A549 (cell line): ENCODE data around the gene TRMT44. TPM values are rescaled to one million over a fixed set of nuclear protein-coding genes. Genes with fewer than 3 reads are reported as not detected.

Experiments used
- ATAC-seq, 2 experiments: fragments of 200-7000 bp in 1 of 2; fragments of >200 bp in 1 of 2; cut with Nextera tagmentation in 1 of 2; cut with Tn5 transposase in 1 of 2; 3 replicates each; pipeline versions ENCODE4 v1.8.0 to v1.9.1; 2018 to 2020; ENCODE audit warnings: mild to moderate bottlenecking in 1 of 2, moderate library complexity in 1 of 2
- CTCF ChIA-PET: fragments of 300-600 bp; sonication (Branson Sonifier 250); formaldehyde crosslinking; extraction: SDS; loops from one replicate; lab custom pipeline; 2021; ENCODE audit warnings: antibody characterized with exemption, inconsistent platforms; lab: Yijun Ruan, JAX
- POLR2A ChIA-PET: fragments of 350-600 bp; formaldehyde crosslinking; extraction: SDS; loops from one replicate; lab custom pipeline; 2021; ENCODE audit warnings: antibody characterized with exemption, inconsistent platforms; lab: Yijun Ruan, JAX
- DNase-seq, 2 experiments: peaks; one replicate each; pipeline versions ENCODE4 v3.0.0 to v3.0.0-alpha.2; 2011 to 2016; ENCODE audit warnings: low read depth in 1 of 2, low spot score in 1 of 2
- FAIRE-seq: peaks from 2 replicates; lab custom pipeline; 2011; peaks lifted over from hg19 to GRCh38; lab: Jason Lieb, UNC
- H3K27ac ChIP-seq, 2 experiments: fragments of >200 bp; sonication (Bioruptor Twin); formaldehyde crosslinking; 3 replicates each; pipeline ENCODE4 v1.5.1; 2016 to 2017
- H3K4me1 ChIP-seq: fragments of >200 bp; sonication (Bioruptor Twin); formaldehyde crosslinking; 3 replicates; pipeline ENCODE4 v1.6.1; 2016
- H3K4me2 ChIP-seq: fragments of >200 bp; sonication (Bioruptor Twin); formaldehyde crosslinking; 3 replicates; pipeline ENCODE4 v1.6.1; 2016
- H3K4me3 ChIP-seq: fragments of >200 bp; sonication (Bioruptor Twin); formaldehyde crosslinking; 3 replicates; pipeline ENCODE4 v1.5.1; 2016
- H3K9me3 ChIP-seq: fragments of >200 bp; sonication (Bioruptor Twin); formaldehyde crosslinking; 3 replicates; pipeline ENCODE4 v1.6.1; 2016
- BCL3 ChIP-seq: fragments of >200 bp; sonication (Bioruptor Twin); formaldehyde crosslinking; IDR thresholded peaks from 3 replicates; pipeline ENCODE4 v1.6.1; 2016
- CBX2 ChIP-seq: fragments of 200-600 bp; sonication (generic); IDR thresholded peaks from 2 replicates; pipeline ENCODE4 v1.6.1; 2016; ENCODE audit warnings: low read depth, mild to moderate bottlenecking, borderline replicate concordance
- CEBPB ChIP-seq, 2 experiments: fragments of >200 bp in 1 of 2; sonication (Bioruptor Twin) in 1 of 2; formaldehyde crosslinking in 1 of 2; IDR thresholded peaks; 2 replicates each; pipeline ENCODE4 v1.6.1; 2012 to 2016
- CHD2 ChIP-seq: fragments of 150-350 bp; IDR thresholded peaks from 2 replicates; pipeline ENCODE4 v1.6.1; 2014; ENCODE audit warnings: low read length; ENCODE audit not compliant: partially characterized antibody
- CHD4 ChIP-seq: fragments of 200-600 bp; sonication (generic); IDR thresholded peaks from 2 replicates; pipeline ENCODE4 v1.6.1; 2016; ENCODE audit warnings: antibody characterized with exemption, mild to moderate bottlenecking, borderline replicate concordance
- EHF ChIP-seq: fragments of 250-450 bp; sonication (Bioruptor Pico); IDR thresholded peaks from 2 replicates; pipeline ENCODE4 v1.5.0; 2020; ENCODE audit warnings: mild to moderate bottlenecking
- EP300 ChIP-seq, 2 experiments: fragments of >200 bp; sonication (Bioruptor Twin); formaldehyde crosslinking; IDR thresholded peaks; 2 replicates in 1 of 2; 3 replicates in 1 of 2; pipeline ENCODE4 v1.6.1; 2016 to 2017
- ESRRA ChIP-seq: fragments of 150-350 bp; IDR thresholded peaks from 2 replicates; pipeline ENCODE4 v1.6.1; 2014; ENCODE audit warnings: mild to moderate bottlenecking, low read length, borderline replicate concordance
- FOSB ChIP-seq: fragments of 250-450 bp; sonication (Bioruptor Pico); IDR thresholded peaks from 2 replicates; pipeline ENCODE4 v1.5.0; 2020; ENCODE audit warnings: mild to moderate bottlenecking, moderate library complexity
- FOSL2 ChIP-seq, 2 experiments: fragments of 450-650 bp in 1 of 2; fragments of >200 bp in 1 of 2; sonication (Bioruptor Twin) in 1 of 2; formaldehyde crosslinking; IDR thresholded peaks; 2 replicates each; pipeline versions ENCODE4 v1.5.0 to v1.6.1; 2016 to 2020; ENCODE audit warnings: mild to moderate bottlenecking in 1 of 2, moderate library complexity in 1 of 2
- FOXS1 ChIP-seq: fragments of 250-450 bp; sonication (Bioruptor Pico); IDR thresholded peaks from 2 replicates; pipeline ENCODE4 v1.5.0; 2020; ENCODE audit warnings: mild to moderate bottlenecking, moderate library complexity
- HDAC2 ChIP-seq: fragments of 200-600 bp; sonication (generic); IDR thresholded peaks from 2 replicates; pipeline ENCODE4 v1.6.1; 2016
- HMGXB4 ChIP-seq: fragments of 250-450 bp; sonication (Bioruptor Pico); IDR thresholded peaks from 2 replicates; pipeline ENCODE4 v1.5.0; 2021; ENCODE audit warnings: mild to moderate bottlenecking, moderate library complexity, borderline replicate concordance
- HOXB5 ChIP-seq: fragments of 250-450 bp; sonication (Bioruptor Pico); IDR thresholded peaks from 2 replicates; pipeline ENCODE4 v1.5.0; 2020; ENCODE audit warnings: mild to moderate bottlenecking, moderate library complexity
- JUN ChIP-seq, 2 experiments: fragments of >200 bp; sonication (Bioruptor Twin); formaldehyde crosslinking; IDR thresholded peaks; 2 replicates in 1 of 2; 3 replicates in 1 of 2; pipeline ENCODE4 v1.6.1; 2016 to 2017
- KDM5A ChIP-seq: fragments of 200-600 bp; sonication (generic); IDR thresholded peaks from 2 replicates; pipeline ENCODE4 v1.6.1; 2016; ENCODE audit warnings: antibody characterized with exemption, mild to moderate bottlenecking
- MAFK ChIP-seq: fragments of 450-650 bp; IDR thresholded peaks from 2 replicates; pipeline ENCODE4 v1.6.1; 2014; ENCODE audit not compliant: partially characterized antibody
- MAX ChIP-seq: IDR thresholded peaks from 2 replicates; pipeline ENCODE4 v1.6.1; 2012
- MYC ChIP-seq: IDR thresholded peaks from 2 replicates; pipeline ENCODE4 v1.6.1; 2012; ENCODE audit warnings: mild to moderate bottlenecking, inconsistent platforms, low read length, improper control_type of control experiment, borderline replicate concordance
- PHF8 ChIP-seq: fragments of 200-600 bp; sonication (generic); IDR thresholded peaks from 2 replicates; pipeline ENCODE4 v1.6.1; 2016; ENCODE audit warnings: low read depth, mild to moderate bottlenecking, antibody characterized with exemption, moderate library complexity, borderline replicate concordance
- POLR2A ChIP-seq: IDR thresholded peaks from 2 replicates; pipeline ENCODE4 v1.6.1; 2012; ENCODE audit warnings: mild to moderate bottlenecking, low read length
- POLR2AphosphoS2 ChIP-seq: conservative IDR thresholded peaks from 2 replicates; pipeline ENCODE4 v1.6.1; 2012; ENCODE audit warnings: low read length, improper control_type of control experiment, inconsistent platforms
- REST ChIP-seq: fragments of 200-600 bp; sonication (generic); IDR thresholded peaks from 2 replicates; pipeline ENCODE4 v1.6.1; 2016; ENCODE audit warnings: antibody characterized with exemption, mild to moderate bottlenecking, moderate library complexity
- RFX5 ChIP-seq: fragments of 450-650 bp; IDR thresholded peaks from 2 replicates; pipeline ENCODE4 v1.7.1; 2014; ENCODE audit warnings: antibody characterized with exemption, mild to moderate bottlenecking, moderate library complexity
- SMC3 ChIP-seq: fragments of >200 bp; sonication (Bioruptor Twin); formaldehyde crosslinking; IDR thresholded peaks from 3 replicates; pipeline ENCODE4 v1.6.1; 2018; ENCODE audit warnings: inconsistent platforms
- TP53 ChIP-seq: fragments of 250-450 bp; sonication (Bioruptor Pico); IDR thresholded peaks from 2 replicates; pipeline ENCODE4 v1.5.0; 2021; ENCODE audit warnings: mild to moderate bottlenecking, moderate library complexity
- ZFP36 ChIP-seq: fragments of 450-650 bp; IDR thresholded peaks from 2 replicates; pipeline ENCODE4 v1.6.1; 2014; ENCODE audit warnings: borderline replicate concordance; ENCODE audit not compliant: partially characterized antibody
- WGBS: methylation state at CpG from one replicate; pipeline ENCODE4 v1.1.6; 2017; ENCODE audit errors: missing lambda C conversion rate; 5-methylcytosine and 5-hydroxymethylcytosine counted together
- polyA plus RNA-seq, 4 experiments: library from polyadenylated mRNA; depleted of rRNA in 3 of 4; stranded (reverse); fragments of >200 nt; fragmentation: RNase III in 1 of 4; extraction: RNeasy Plus Mini Kit Qiagen cat#74134 plus additional on column Dnase treatment in 1 of 4; gene quantifications; 2 replicates in 3 of 4; 3 replicates in 1 of 4; pipeline ENCODE4 v1.2.3, GENCODE V29; 2011 to 2017

TRMT44 gene
- polyA plus RNA-seq, 2 of the 4 experiments (the other 2 are of a cell fraction) = 5.0 to 7.0 TPM

- Histone ChIP-seq H3K9me3 (no peaks in the 10 kb centered on the region), H3K27ac (no peak overlapping the region), H3K4me3 (no peak overlapping the region), H3K4me1 (peaks cover 20% of the 10 kb centered on the region; the same call in 1 of the 3 replicates), H3K4me2 (no peak overlapping the region)
- no peak for TF ChIP-seq SMC3
- no peak for TF ChIP-seq EP300 (IDR thresholded peaks at IDR 0.05)
- no peak for TF ChIP-seq RFX5
- no peak for TF ChIP-seq BCL3
- TF ChIP-seq CHD4 = no peak
- no peak for TF ChIP-seq MAX
- TF ChIP-seq POLR2AphosphoS2 = no peak
- no peak for TF ChIP-seq EHF (CRISPR knock-in tag)
- TF ChIP-seq JUN (IDR thresholded peaks at IDR 0.05) = no peak
- ATAC-seq = no peak
- no peak for FAIRE-seq
- WGBS = 86% methylated on average over 6 of the region's 6 CpGs
- ChIA-PET POLR2A (no interaction called here), CTCF (interaction anchor here (0.9 kb wide), 1 partner anchor 164 kb away, joined by 3 read pairs; no protein-coding TSS in a partner anchor)
- no peak for DNase-seq
These were observed 3.2 kb downstream of the TRMT44 start for GRCh38 chr4:8443801-8444200.

GRCh38 chr4:8446122-8446521, 5.5 kb downstream of the TRMT44 start:
- WGBS = 68% methylated on average over 3 of the region's 3 CpGs
- ChIA-PET POLR2A (no interaction called here), CTCF (interaction anchor here (0.9 to 1.1 kb wide), 3 partner anchors 18 to 204 kb away, joined by 3 to 4 read pairs (median 3); no protein-coding TSS in a partner anchor)
- H3K4me1 ChIP-seq = peaks cover 13% of the 10 kb centered on the region; the same call in 1 of the 3 replicates
- H3K9me3 ChIP-seq = no peaks in the 10 kb centered on the region
- no peak for ATAC-seq
- H3K4me3 ChIP-seq = no peak overlapping the region
- H3K27ac ChIP-seq = no peak overlapping the region
- no peak for TF ChIP-seq ESRRA
- TF ChIP-seq KDM5A = no peak
- no peak for TF ChIP-seq FOSL2 (IDR thresholded peaks at IDR 0.05)
- TF ChIP-seq FOSL2 (CRISPR knock-in tag; IDR thresholded peaks at IDR 0.05) = no peak
- no peak for TF ChIP-seq ZFP36
- TF ChIP-seq HMGXB4 (CRISPR knock-in tag) = no peak
- no peak for TF ChIP-seq POLR2A
- TF ChIP-seq MYC = no peak
- no peak for TF ChIP-seq CBX2
- no peak for TF ChIP-seq FOSB (CRISPR knock-in tag)
- TF ChIP-seq TP53 = no peak
- no peak for TF ChIP-seq HDAC2
- TF ChIP-seq CHD4 = no peak
- H3K4me2 ChIP-seq = no peak overlapping the region
- no peak for FAIRE-seq
- DNase-seq = no peak

- H3K4me2 ChIP-seq = no peak overlapping the region
- FAIRE-seq (no peak), ATAC-seq (no peak), DNase-seq (no peak)
- no peaks in the 10 kb centered on the region for H3K4me1 ChIP-seq
- H3K9me3 ChIP-seq = no peaks in the 10 kb centered on the region
- H3K27ac ChIP-seq = no peak overlapping the region
- no peak overlapping the region for H3K4me3 ChIP-seq
- ChIA-PET CTCF (interaction anchor here (0.8 to 7.2 kb wide), 4 partner anchors 12 to 209 kb away, joined by 3 to 39 read pairs (median 3); no protein-coding TSS in a partner anchor), POLR2A (no interaction called here)
- WGBS = 94% methylated on average over 11 of the region's 11 CpGs
- TF ChIP-seq REST (no peak), PHF8 (no peak), EP300 (IDR thresholded peaks at IDR 0.05) (no peak), FOSL2 (IDR thresholded peaks at IDR 0.05) (no peak), FOSL2 (CRISPR knock-in tag; IDR thresholded peaks at IDR 0.05) (no peak), CHD2 (no peak), FOXS1 (CRISPR knock-in tag) (no peak), MAFK (no peak), HOXB5 (CRISPR knock-in tag) (no peak), ESRRA (no peak), MAX (no peak), KDM5A (no peak), CEBPB (IDR thresholded peaks at IDR 0.05) (no peak)
These were observed 11.0 kb downstream of the TRMT44 start for GRCh38 chr4:8451440-8452182.
